Epithelial cell of proximal tubule (primary cell): ENCODE results near the gene LRRC56. TPM values are rescaled to one million over a fixed set of nuclear protein-coding genes. Genes with fewer than 3 reads are reported as not detected.

ENCODE experiments used
- DNase-seq: peaks from one replicate; pipeline ENCODE4 v3.0.0-alpha.2; 2011; ENCODE audit warnings: low read depth
- H3K4me3 ChIP-seq: 2 replicates; pipeline ENCODE4 v1.5.1; 2011; ENCODE audit warnings: low read depth, mild to moderate bottlenecking, low read length
- CTCF ChIP-seq: conservative IDR thresholded peaks from 2 replicates; pipeline ENCODE4 v1.5.1; 2012; ENCODE audit warnings: low read depth, mild to moderate bottlenecking, low read length
- total RNA-seq: library from RNA; depleted of rRNA; stranded (reverse); fragments of >200 nt; gene quantifications from 2 replicates; pipeline ENCODE4 v1.2.3, GENCODE V29; 2015

Gene LRRC56
- total RNA-seq, 1 donor from 2014 or later = 1.6 TPM

GRCh38 chr11:581752-582151, 44.4 kb downstream of the LRRC56 start:
- no peak for DNase-seq
- H3K4me3 ChIP-seq = no peak overlapping the region
- TF ChIP-seq CTCF = no peak

- DNase-seq = no peak
- TF ChIP-seq CTCF = no peak
- H3K4me3 ChIP-seq = no peak overlapping the region
These were observed 47.0 kb downstream of the LRRC56 start for GRCh38 chr11:584287-584686.

- H3K4me3 ChIP-seq = no peak overlapping the region
- no peak for DNase-seq
- no peak for TF ChIP-seq CTCF
These were observed 49.3 kb downstream of the LRRC56 start for GRCh38 chr11:586376-587316.

- H3K4me3 ChIP-seq = no peak overlapping the region
- no peak for DNase-seq
- TF ChIP-seq CTCF = no peak
These were observed 50.2 kb downstream of the LRRC56 start for GRCh38 chr11:587546-587945.

- H3K4me3 ChIP-seq = no peak overlapping the region
- no peak for TF ChIP-seq CTCF
- DNase-seq = peak; percentile 68
These were observed 50.7 kb downstream of the LRRC56 start for GRCh38 chr11:587978-588380.

GRCh38 chr11:589798-590197, 52.5 kb downstream of the LRRC56 start:
- TF ChIP-seq CTCF = no peak
- DNase-seq = no peak
- H3K4me3 ChIP-seq = no peak overlapping the region

GRCh38 chr11:590997-591396, 53.7 kb downstream of the LRRC56 start:
- DNase-seq = no peak
- TF ChIP-seq CTCF = no peak
- no peak overlapping the region for H3K4me3 ChIP-seq
